ENCODE measurements around the gene NFATC3.
A peak's percentile ranks its signal among the peaks of the same experiment; 100 is the strongest.

Gene NFATC3

GRCh38 chr16:68227183-68227793 is 142.1 kb downstream of the NFATC3 start:
- no peak for DNase-seq (ENCODE audit: low spot score)
- no peak overlapping the region for H3K4me3 ChIP-seq (ENCODE audit: severe bottlenecking)

DNA sequence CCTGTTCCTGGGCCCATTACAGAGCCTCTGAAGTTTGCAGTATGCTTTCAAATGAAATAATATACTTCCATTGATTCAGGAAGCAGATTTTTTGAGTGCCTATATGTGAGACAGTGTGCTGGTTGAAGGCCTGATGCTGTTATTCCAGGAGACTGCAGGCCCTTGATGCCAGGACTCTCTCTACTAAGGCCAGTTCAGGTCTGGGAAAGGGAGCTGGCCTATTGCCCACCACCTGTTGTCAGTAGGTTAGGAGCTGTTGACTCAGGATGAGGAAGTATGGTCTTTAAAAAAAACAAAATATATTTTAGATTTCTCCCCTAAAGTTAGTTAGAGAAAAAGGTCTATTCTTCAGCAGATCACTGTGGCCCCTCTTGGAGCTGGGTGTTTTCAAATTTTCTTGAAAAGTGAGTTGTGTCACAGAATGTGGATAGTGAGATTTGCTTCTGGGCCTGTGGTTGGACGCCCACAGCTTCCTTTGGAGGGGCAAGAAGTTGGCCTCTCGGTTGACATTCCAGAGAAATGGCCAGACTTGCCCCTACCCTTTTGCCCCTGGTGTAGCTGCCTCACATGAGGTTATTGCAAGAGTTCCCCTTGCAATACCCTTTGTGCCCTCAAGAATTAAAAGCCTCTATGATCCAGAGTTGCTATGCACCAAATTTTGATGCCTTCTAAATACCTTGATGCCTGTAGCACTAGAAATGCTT is 142.8 kb downstream of the NFATC3 start:
- H3K9me3 ChIP-seq (ENCODE audit: severe bottlenecking) = no peaks in the 10 kb centered on the region
- H3K4me3 ChIP-seq (ENCODE audit: severe bottlenecking) = no peak overlapping the region
- H3K27ac ChIP-seq (ENCODE audit: poor library complexity, severe bottlenecking) = no peak overlapping the region
- H3K36me3 ChIP-seq (ENCODE audit: low read depth) = peaks cover 31% of the 10 kb centered on the region
- TF ChIP-seq, protein P1, sequence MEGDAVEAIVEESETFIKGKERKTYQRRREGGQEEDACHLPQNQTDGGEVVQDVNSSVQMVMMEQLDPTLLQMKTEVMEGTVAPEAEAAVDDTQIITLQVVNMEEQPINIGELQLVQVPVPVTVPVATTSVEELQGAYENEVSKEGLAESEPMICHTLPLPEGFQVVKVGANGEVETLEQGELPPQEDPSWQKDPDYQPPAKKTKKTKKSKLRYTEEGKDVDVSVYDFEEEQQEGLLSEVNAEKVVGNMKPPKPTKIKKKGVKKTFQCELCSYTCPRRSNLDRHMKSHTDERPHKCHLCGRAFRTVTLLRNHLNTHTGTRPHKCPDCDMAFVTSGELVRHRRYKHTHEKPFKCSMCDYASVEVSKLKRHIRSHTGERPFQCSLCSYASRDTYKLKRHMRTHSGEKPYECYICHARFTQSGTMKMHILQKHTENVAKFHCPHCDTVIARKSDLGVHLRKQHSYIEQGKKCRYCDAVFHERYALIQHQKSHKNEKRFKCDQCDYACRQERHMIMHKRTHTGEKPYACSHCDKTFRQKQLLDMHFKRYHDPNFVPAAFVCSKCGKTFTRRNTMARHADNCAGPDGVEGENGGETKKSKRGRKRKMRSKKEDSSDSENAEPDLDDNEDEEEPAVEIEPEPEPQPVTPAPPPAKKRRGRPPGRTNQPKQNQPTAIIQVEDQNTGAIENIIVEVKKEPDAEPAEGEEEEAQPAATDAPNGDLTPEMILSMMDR (IDR thresholded peaks at IDR 0.05; ENCODE audit: poor library complexity, severe bottlenecking) = no peak
- ATAC-seq (ENCODE audit: low read depth) = no peak
- no peaks in the 10 kb centered on the region for H3K4me1 ChIP-seq (ENCODE audit: insufficient read depth, poor library complexity, severe bottlenecking)
- no peak for DNase-seq (ENCODE audit: low spot score)
- H3K27me3 ChIP-seq (ENCODE audit: insufficient read depth, poor library complexity, severe bottlenecking) = no peaks in the 10 kb centered on the region

More at GRCh38 chr16:68227183-68227793, 142.1 kb downstream of the NFATC3 start:
- Histone ChIP-seq H3K4me1 (ENCODE audit: insufficient read depth, poor library complexity, severe bottlenecking) (no peaks in the 10 kb centered on the region), H3K27ac (ENCODE audit: poor library complexity, severe bottlenecking) (no peak overlapping the region), H3K9me3 (ENCODE audit: severe bottlenecking) (no peaks in the 10 kb centered on the region), H3K36me3 (ENCODE audit: low read depth) (peaks cover 26% of the 10 kb centered on the region), H3K27me3 (ENCODE audit: insufficient read depth, poor library complexity, severe bottlenecking) (no peaks in the 10 kb centered on the region)
- ATAC-seq (ENCODE audit: low read depth) = 0 out of 3 replicates have a peak, but pooled peaks have one; percentile 8
- TF ChIP-seq, protein P1 (IDR thresholded peaks at IDR 0.05; ENCODE audit: poor library complexity, severe bottlenecking) = no peak

DNA sequence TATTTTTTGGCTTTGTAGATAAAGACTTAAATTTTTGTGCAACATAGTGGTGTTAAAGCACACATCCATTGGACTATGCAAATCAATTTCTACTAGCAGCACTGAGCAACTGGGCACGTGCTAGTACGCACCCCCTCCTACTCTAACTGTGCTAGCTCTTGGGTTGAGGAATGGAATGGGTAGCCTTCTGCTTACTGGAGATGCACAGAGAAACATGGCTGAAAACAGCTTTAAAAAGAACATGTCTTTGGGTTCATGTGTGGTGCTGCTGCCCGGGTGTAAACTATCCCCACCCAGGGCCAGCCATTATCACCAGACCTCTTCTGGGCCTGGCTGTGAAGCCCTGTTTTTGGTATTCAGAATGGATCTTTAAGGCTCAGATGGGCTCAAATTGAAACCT is 143.5 kb downstream of the NFATC3 start:
- Histone ChIP-seq H3K9me3 (ENCODE audit: severe bottlenecking) (no peaks in the 10 kb centered on the region), H3K27ac (ENCODE audit: poor library complexity, severe bottlenecking) (no peak overlapping the region), H3K27me3 (ENCODE audit: insufficient read depth, poor library complexity, severe bottlenecking) (no peaks in the 10 kb centered on the region), H3K36me3 (ENCODE audit: low read depth) (peaks cover 37% of the 10 kb centered on the region), H3K4me1 (ENCODE audit: insufficient read depth, poor library complexity, severe bottlenecking) (peaks cover 2% of the 10 kb centered on the region), H3K4me3 (ENCODE audit: severe bottlenecking) (no peak overlapping the region)
- no peak for ATAC-seq (ENCODE audit: low read depth)
- TF ChIP-seq, protein P1 (IDR thresholded peaks at IDR 0.05; ENCODE audit: poor library complexity, severe bottlenecking) = no peak
- DNase-seq (ENCODE audit: low spot score) = no peak

- Histone ChIP-seq H3K27ac (ENCODE audit: poor library complexity, severe bottlenecking) (no peak overlapping the region), H3K9me3 (ENCODE audit: severe bottlenecking) (no peaks in the 10 kb centered on the region), H3K4me3 (ENCODE audit: severe bottlenecking) (no peak overlapping the region), H3K4me1 (ENCODE audit: insufficient read depth, poor library complexity, severe bottlenecking) (peaks cover 11% of the 10 kb centered on the region), H3K27me3 (ENCODE audit: insufficient read depth, poor library complexity, severe bottlenecking) (no peaks in the 10 kb centered on the region), H3K36me3 (ENCODE audit: low read depth) (peaks cover 37% of the 10 kb centered on the region)
- ATAC-seq (ENCODE audit: low read depth) = no peak
- DNase-seq (ENCODE audit: low spot score) = no peak
- TF ChIP-seq, protein P1 (IDR thresholded peaks at IDR 0.05; ENCODE audit: poor library complexity, severe bottlenecking) = peak; percentile 90
Observed at GRCh38 chr16:68229431-68230175, 144.4 kb downstream of the NFATC3 start.

All from RWPE2 (cell line).